HUES6 (cell line): ENCODE measurements around the gene RIPOR1.

Source experiments
- H3K27ac ChIP-seq: 2 replicates; pipeline ENCODE4 v1.7.0; 2013; ENCODE audit warnings: low read depth, mild to moderate bottlenecking, low read length, inconsistent platforms
- H3K27me3 ChIP-seq: 2 replicates; pipeline ENCODE4 v1.6.1; 2013; ENCODE audit warnings: low read length; ENCODE audit not compliant: control insufficient read depth, insufficient read depth
- H3K36me3 ChIP-seq: 2 replicates; pipeline ENCODE4 v1.6.1; 2013; ENCODE audit warnings: low read length; ENCODE audit not compliant: control insufficient read depth, insufficient read depth
- H3K4me1 ChIP-seq: 2 replicates; pipeline ENCODE4 v1.6.1; 2013; ENCODE audit warnings: low read length; ENCODE audit not compliant: control insufficient read depth, insufficient read depth
- H3K4me3 ChIP-seq: 2 replicates; pipeline ENCODE4 v1.5.1; 2013; ENCODE audit warnings: low read depth, low read length
- H3K9ac ChIP-seq: one replicate; pipeline ENCODE4 v1.6.1; 2013; ENCODE audit warnings: mild to moderate bottlenecking, low read length
- H3K9me3 ChIP-seq: 2 replicates; pipeline ENCODE4 v1.6.1; 2013; ENCODE audit warnings: low read depth, low read length; ENCODE audit not compliant: control insufficient read depth, insufficient read depth

The RIPOR1 gene

DNA sequence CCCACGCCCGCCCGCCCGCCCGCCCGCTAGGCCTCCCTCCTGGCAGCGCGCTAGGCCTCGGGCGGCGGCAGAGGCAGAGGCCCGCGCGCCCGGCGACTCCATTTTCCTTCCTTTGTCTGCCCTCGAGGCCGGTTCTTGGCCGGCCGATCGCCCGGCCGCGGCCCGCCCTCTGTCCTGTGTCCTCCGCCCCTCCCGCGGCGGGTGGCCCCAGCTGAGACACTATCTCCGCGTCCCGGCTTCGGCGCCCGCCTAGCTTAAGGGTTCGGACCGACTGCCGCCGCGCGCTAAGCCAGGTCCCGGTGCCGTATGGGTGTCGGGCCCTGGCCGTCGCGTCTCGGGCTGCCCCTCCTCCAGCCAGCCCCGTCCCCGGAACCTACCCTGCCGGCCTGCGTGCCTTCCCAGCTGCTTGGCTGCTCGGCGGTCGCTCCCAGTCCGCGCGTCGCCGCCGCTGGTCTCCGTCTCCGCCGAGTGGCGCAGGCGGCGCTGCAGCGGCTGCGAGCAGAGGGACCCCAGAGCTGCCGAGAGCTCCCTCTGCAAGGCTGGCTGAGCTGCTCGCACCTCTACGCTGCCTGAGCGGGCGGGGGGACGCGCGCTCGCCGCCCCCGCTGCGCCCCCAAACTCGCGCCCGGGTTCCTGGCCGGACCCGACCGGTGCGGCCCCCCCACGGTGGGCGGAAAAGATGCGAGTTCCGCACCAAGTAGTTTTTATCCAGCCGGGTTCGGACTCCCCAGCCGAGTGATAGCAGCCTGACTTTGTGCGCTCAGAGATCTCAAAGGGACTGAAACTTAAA lies 34.5 kb downstream of the RIPOR1 start:
- H3K9ac ChIP-seq, result peak overlapping the region; percentile 100
- peaks cover 7% of the 10 kb centered on the region for H3K4me1 ChIP-seq
- peak overlapping the region; percentile 100 for H3K27ac ChIP-seq
- H3K4me3 ChIP-seq, result peak overlapping the region; percentile 84
- H3K9me3 ChIP-seq, result no peaks in the 10 kb centered on the region
- no peaks in the 10 kb centered on the region for H3K27me3 ChIP-seq
- H3K36me3 ChIP-seq, result peaks cover 2% of the 10 kb centered on the region; the same call in 1 of the 2 replicates

DNA sequence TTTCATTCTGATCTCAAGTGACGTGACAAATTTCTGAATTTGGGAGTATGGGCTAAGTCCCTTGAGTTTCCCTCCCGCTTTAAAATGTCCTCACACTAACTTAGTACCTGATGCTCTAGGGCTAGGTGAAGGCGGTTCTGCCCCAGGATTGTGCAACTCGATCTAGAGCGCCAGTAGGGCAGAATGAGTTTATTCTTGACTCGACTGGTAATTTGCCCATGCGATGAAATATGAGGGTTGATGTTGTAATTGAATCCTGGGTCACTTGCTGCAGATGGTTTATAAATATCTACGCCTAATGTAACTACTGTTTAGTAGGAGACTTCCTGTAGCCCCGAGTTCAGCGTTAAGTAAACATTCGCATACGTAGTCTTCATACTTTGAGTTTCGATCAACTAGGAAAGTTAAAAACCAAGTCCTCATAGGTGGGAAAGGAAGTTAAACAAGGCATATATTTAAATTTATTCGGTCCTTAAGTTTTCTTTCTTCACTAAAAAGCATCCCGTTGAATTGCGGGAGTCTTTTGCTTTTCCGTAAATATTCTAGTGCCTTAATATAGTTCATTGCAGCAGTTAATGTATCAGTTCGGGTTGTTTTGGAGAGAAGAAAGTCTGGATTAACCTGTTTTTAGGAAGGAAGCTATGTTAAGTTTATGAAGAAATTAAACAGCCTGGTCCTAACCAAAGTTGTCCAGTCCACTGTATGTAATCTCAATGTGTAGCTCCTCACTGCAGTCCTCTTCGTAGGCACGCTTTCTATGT lies 35.3 kb downstream of the RIPOR1 start:
- H3K27me3 ChIP-seq, result no peaks in the 10 kb centered on the region
- H3K36me3 ChIP-seq, result peaks cover 2% of the 10 kb centered on the region; the same call in 1 of the 2 replicates
- H3K9ac ChIP-seq, result peak overlapping the region; percentile 100
- H3K9me3 ChIP-seq, result no peaks in the 10 kb centered on the region
- peak overlapping the region; percentile 100 for H3K27ac ChIP-seq
- peaks cover 7% of the 10 kb centered on the region for H3K4me1 ChIP-seq
- peak overlapping the region; percentile 84 for H3K4me3 ChIP-seq

DNA sequence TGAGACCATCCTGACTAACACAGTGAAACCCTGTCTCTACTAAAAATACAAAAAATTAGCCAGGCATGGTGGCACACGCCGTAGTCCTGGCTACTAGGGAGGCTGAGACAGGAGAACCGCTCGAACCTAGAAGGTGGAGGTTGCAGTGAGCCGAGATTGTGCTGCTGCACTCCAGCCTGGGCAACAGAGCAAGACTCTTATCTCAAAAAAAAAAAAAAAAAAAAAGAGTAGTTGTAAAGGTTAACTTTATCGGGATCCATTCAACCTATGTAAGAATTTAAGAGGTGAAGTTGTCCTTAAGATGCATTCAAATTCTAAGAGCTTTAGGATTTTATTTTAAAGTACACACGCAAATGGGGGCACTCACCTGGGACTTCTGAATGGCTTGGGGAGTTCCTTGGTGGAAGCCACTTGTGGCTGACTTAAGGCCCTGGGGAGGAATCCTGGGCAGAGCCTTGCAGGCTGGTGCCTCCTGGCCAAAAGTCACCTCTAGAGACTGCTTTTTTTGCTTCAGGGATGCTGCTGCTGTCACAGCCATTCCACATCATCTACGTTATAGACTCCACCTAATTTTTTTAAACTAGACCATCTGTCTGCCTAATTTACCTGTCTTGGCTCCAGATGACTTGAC lies 37.0 kb downstream of the RIPOR1 start:
- no peaks in the 10 kb centered on the region for H3K27me3 ChIP-seq
- H3K27ac ChIP-seq, result no peak overlapping the region
- no peak overlapping the region for H3K9ac ChIP-seq
- no peaks in the 10 kb centered on the region for H3K9me3 ChIP-seq
- peaks cover 2% of the 10 kb centered on the region; the same call in 1 of the 2 replicates for H3K36me3 ChIP-seq
- H3K4me3 ChIP-seq, result no peak overlapping the region
- H3K4me1 ChIP-seq, result peaks cover 7% of the 10 kb centered on the region

DNA sequence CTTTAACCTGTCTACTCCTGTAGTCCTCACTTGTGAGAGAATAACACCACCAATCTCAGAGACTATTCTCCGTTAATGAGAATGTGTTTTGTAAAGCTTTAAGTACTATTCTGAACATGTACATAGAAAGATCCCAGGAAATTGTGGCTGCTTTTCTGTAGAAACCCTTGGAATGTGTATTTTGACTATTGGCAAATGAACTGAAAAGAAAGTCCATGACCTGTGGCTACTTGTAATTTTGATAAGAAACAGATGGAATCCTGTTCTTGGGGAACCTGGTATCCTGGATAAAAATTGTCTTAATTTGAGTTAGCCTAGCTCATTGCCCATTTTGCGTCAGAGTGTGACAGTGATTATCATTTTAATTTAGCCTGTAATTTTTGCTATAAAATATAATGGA lies 42.8 kb downstream of the RIPOR1 start:
- H3K4me3 ChIP-seq, result no peak overlapping the region
- 0 out of 2 replicates have a peak, but pooled peaks cover 2% of the 10 kb centered on the region for H3K4me1 ChIP-seq
- H3K9me3 ChIP-seq, result no peaks in the 10 kb centered on the region
- no peak overlapping the region for H3K27ac ChIP-seq
- peaks cover 40% of the 10 kb centered on the region for H3K36me3 ChIP-seq
- no peak overlapping the region for H3K9ac ChIP-seq
- H3K27me3 ChIP-seq, result no peaks in the 10 kb centered on the region

DNA sequence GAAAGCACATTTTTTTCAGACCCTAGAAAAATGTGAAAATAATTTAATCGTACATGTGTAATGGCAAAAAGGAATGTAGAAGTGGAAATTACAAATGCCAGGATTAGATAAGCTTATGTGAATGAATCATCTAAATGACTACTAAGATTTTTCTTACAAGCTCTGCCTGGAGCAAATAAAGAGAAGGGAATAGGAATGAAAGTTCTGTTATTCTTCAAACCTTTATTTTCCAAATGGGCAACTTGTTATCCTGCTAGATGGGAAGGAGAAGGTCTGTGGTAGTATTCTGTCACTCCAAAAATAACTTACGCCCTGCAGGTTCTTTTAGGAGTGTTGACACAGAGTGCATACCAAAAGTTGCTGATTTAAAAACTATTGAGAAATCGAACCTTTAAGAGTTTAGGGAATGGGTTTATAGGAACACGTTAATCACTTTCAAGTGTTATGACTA lies 43.4 kb downstream of the RIPOR1 start:
- no peaks in the 10 kb centered on the region for H3K4me1 ChIP-seq
- H3K27me3 ChIP-seq, result no peaks in the 10 kb centered on the region
- H3K9ac ChIP-seq, result no peak overlapping the region
- no peak overlapping the region for H3K4me3 ChIP-seq
- H3K27ac ChIP-seq, result no peak overlapping the region
- no peaks in the 10 kb centered on the region for H3K9me3 ChIP-seq
- peaks cover 44% of the 10 kb centered on the region for H3K36me3 ChIP-seq

DNA sequence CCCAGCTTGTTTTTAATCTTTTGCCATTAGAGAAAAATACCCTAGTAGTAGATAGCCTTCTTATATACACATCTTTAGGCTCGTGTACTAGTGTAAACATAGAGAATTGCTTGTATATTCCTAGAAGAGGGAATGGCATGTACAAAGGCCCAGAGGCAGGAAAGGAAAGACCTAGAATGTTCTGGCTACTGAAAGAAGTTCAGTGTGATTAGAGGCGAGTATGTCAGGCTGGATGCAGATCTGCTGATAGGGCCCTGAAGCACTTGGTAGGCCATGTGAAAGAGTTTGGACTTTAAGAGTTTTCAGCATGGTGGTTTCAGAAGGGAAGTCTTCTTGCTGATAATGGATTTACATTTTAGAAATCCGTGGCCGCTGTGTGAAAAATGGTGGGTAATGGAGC lies 51.1 kb downstream of the RIPOR1 start:
- H3K4me3 ChIP-seq, result no peak overlapping the region
- H3K27ac ChIP-seq, result no peak overlapping the region
- no peaks in the 10 kb centered on the region for H3K27me3 ChIP-seq
- no peak overlapping the region for H3K9ac ChIP-seq
- no peaks in the 10 kb centered on the region for H3K4me1 ChIP-seq
- H3K36me3 ChIP-seq, result peaks cover 31% of the 10 kb centered on the region
- H3K9me3 ChIP-seq, result no peaks in the 10 kb centered on the region

DNA sequence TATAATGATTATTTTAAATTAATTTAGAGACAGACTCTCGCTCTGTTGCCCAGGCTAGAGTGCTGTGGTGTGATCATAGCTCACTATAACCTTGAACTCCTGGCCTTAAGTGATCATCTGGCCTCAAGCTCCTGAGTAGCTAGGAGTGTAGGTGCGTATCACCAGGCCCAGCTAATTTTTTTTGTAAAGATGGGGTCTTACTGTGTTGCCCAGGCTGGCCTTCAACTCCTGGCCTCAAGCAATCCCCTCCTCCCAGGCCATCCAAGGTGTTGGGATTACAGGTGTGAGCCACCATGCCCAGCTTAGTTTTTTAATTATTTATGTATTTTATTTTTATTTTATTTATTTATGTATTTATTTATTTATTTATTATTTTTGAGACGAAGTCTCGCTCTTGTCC lies 51.6 kb downstream of the RIPOR1 start:
- no peak overlapping the region for H3K9ac ChIP-seq
- peaks cover 26% of the 10 kb centered on the region for H3K36me3 ChIP-seq
- H3K27ac ChIP-seq, result no peak overlapping the region
- no peaks in the 10 kb centered on the region for H3K9me3 ChIP-seq
- H3K27me3 ChIP-seq, result no peaks in the 10 kb centered on the region
- H3K4me1 ChIP-seq, result no peaks in the 10 kb centered on the region
- no peak overlapping the region for H3K4me3 ChIP-seq

DNA sequence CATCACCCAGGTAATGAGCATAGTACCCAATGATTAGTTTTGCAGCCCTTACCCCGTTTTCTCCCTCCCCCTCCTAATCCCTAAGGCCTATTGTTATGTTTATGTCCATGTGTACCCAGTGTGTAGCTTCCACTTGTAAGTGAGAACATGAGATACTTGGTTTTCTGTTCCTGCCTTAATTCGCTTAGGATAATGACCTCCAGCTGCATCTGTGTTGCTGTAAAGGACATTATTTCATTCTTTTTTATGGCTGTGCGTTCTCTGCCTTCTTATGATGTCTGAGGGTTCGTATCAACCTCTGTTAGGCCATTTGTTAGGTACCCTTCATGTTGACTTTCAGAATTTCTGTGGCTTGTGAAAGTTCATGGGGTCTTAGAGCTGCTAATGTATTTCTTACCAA lies 64.7 kb downstream of the RIPOR1 start:
- Histone ChIP-seq H3K4me1 (peaks cover 38% of the 10 kb centered on the region), H3K27me3 (no peaks in the 10 kb centered on the region), H3K9me3 (no peaks in the 10 kb centered on the region), H3K36me3 (peaks cover 6% of the 10 kb centered on the region; the same call in 1 of the 2 replicates), H3K9ac (peak overlapping the region; percentile 7), H3K4me3 (peak overlapping the region; percentile 24), H3K27ac (peak overlapping the region; percentile 43; the same call in 1 of the 2 replicates)

DNA sequence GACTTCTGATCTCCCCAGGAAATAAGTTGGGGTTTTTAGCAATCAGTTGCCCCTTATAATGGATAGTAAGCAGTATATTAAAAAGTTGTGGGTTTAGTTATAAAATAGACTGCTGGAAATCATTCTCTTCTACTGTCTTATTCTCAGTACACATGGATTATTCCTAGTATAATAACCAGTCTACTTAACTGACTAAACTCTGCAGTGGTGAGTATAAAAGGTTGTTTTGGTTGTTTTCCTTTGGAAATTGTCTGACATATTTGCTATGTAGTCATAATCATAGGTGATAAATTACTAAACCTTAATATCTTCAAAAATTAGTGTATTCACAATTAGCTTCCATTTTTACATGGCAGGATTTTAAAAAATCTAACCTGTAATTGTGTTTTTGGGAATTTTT lies 65.1 kb downstream of the RIPOR1 start:
- no peaks in the 10 kb centered on the region for H3K27me3 ChIP-seq
- H3K27ac ChIP-seq, result peak overlapping the region; percentile 43; the same call in 1 of the 2 replicates
- H3K4me1 ChIP-seq, result peaks cover 38% of the 10 kb centered on the region
- peaks cover 6% of the 10 kb centered on the region; the same call in 1 of the 2 replicates for H3K36me3 ChIP-seq
- H3K4me3 ChIP-seq, result peak overlapping the region; percentile 24
- H3K9ac ChIP-seq, result peak overlapping the region; percentile 7
- H3K9me3 ChIP-seq, result no peaks in the 10 kb centered on the region

DNA sequence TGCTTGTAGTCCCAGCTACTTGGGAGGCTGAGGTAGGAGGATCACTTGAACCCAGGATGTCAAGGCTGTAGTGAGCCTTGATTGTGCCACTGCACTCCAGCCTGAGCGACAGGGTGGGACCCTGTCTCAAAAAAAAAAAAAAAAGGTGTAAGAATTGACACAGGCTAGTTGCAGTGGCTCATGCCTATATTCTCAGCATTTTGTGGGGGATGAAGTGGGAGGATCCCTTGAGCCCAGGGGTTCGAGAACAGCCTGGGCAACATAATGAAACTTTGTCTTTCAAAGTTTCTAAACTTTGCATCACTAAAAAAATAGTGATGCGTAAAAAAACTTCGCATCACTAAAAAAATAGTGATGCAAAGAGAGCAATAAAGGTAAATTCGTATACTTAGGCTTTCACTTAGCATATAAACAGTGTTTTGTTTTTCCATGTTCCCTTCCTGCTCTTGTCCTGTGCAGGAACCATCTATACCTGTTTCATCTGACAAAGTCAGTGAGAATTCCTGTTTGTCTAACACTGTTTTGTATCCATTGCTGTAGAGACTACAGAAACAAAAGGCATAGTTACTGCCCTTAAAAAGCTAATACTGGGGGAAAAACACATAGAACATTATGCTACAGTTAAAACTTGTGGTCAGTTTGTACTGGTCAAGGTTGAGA lies 65.8 kb downstream of the RIPOR1 start:
- peak overlapping the region; percentile 65 for H3K27ac ChIP-seq

More for the DNA sequence above, 65.8 kb downstream of the RIPOR1 start:
- Histone ChIP-seq H3K27me3 (no peaks in the 10 kb centered on the region), H3K36me3 (peaks cover 5% of the 10 kb centered on the region; the same call in 1 of the 2 replicates), H3K9ac (peak overlapping the region; percentile 31), H3K4me3 (peak overlapping the region; percentile 8; the same call in 1 of the 2 replicates), H3K4me1 (peaks cover 38% of the 10 kb centered on the region), H3K9me3 (no peaks in the 10 kb centered on the region)
